Measurements from ENCODE around the gene SAYSD1. TPM values are rescaled to one million over a fixed set of nuclear protein-coding genes. Genes with fewer than 3 reads are reported as not detected.

SAYSD1 gene
- total RNA-seq, 1 donor from 2014 or later, result 8.9 TPM

GRCh38 chr6:39058471-39059147 is 56.4 kb downstream of the SAYSD1 start:
- DNase-seq (ENCODE audit: low read depth in 2 of 2), result no peak

GRCh38 chr6:39057251-39058155 is 57.5 kb downstream of the SAYSD1 start:
- no peak for DNase-seq (ENCODE audit: low read depth in 2 of 2)

GRCh38 chr6:39056681-39057080 is 58.3 kb downstream of the SAYSD1 start:
- DNase-seq (ENCODE audit: low read depth in 2 of 2), result no peak

GRCh38 chr6:39056191-39056590 is 58.8 kb downstream of the SAYSD1 start:
- DNase-seq (ENCODE audit: low read depth in 2 of 2), result no peak

DNA sequence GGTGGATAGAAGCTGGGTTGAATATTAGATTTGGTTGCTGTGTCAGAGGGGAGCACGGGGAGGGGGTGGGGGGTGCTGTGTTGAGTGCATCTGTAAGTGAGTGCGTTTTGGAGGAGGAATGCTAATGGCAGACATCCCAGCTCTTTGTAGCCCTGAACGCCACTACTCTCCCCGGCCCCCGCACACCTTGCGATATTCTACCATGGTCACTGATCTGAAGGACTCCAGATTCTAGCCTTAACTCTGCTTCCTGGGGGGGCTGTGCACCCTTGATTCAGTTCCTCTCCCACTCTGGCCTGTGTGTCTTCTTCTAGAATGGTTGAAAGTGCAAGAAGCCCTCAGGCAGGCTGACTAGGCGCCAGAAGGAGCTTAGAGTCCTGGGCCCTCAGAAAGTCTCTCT is 59.3 kb downstream of the SAYSD1 start:
- no peak for DNase-seq (ENCODE audit: low read depth in 2 of 2)

GRCh38 chr6:39054577-39055142 is 60.3 kb downstream of the SAYSD1 start:
- DNase-seq (ENCODE audit: low read depth in 2 of 2), result no peak

Other genes with a start within 250 kb of the SAYSD1 start
- gene GLP1R, start 66.4 kb downstream of the SAYSD1 start, total RNA-seq, result not detected in 2 replicates
- gene KCNK5, start 114.3 kb upstream of the SAYSD1 start, total RNA-seq, result under 0.01 TPM in 1 of 2 replicates, not detected in the other
- gene KCNK17, start 199.2 kb upstream of the SAYSD1 start, total RNA-seq, result not detected in 2 replicates
- gene KCNK16, start 207.5 kb upstream of the SAYSD1 start, total RNA-seq, result not detected in 2 replicates